Activated CD8-positive, alpha-beta T cell treated with anti-CD3 and anti-CD28 coated beads, Interleukin-2, amount 10 ng/mL, durations not matched to agents 7 days and 5 days (primary cell): ENCODE results near the gene ZNF341. TPM values are rescaled to one million over a fixed set of nuclear protein-coding genes. Genes with fewer than 3 reads are reported as not detected.

Experiments
- ATAC-seq: fragments of 150-1000 bp; cut with Tn5 transposase; one replicate; pipeline ENCODE4 v1.10.0; 2021; ENCODE audit warnings: moderate library complexity
- CTCF ChIA-PET: fragments of 350-600 bp; sonication (Branson Sonifier 250); formaldehyde crosslinking; loops from one replicate; lab custom pipeline; 2021; ENCODE audit warnings: antibody characterized with exemption; lab: Charles Lee
- POLR2A ChIA-PET: fragments of 350-600 bp; sonication (Branson Sonifier 250); formaldehyde crosslinking; loops from one replicate; lab custom pipeline; 2021; ENCODE audit warnings: antibody characterized with exemption; lab: Charles Lee
- DNase-seq: peaks from one replicate; pipeline ENCODE4 v3.0.0-alpha.2; 2020
- H3K27ac Mint-ChIP-seq: one replicate; pipeline ENCODE4 v1.8.0; 2021; ENCODE audit warnings: mild to moderate bottlenecking, mixed read lengths
- H3K27me3 Mint-ChIP-seq: one replicate; pipeline ENCODE4 v1.8.0; 2021; ENCODE audit warnings: low read depth, mixed read lengths
- H3K36me3 Mint-ChIP-seq: one replicate; pipeline ENCODE4 v1.8.0; 2021; ENCODE audit warnings: low read depth, mixed read lengths
- H3K4me1 Mint-ChIP-seq: one replicate; pipeline ENCODE4 v1.8.0; 2021; ENCODE audit warnings: low read depth, mixed read lengths
- H3K4me3 Mint-ChIP-seq: one replicate; pipeline ENCODE4 v1.8.0; 2021; ENCODE audit warnings: mild to moderate bottlenecking, mixed read lengths
- H3K9me3 Mint-ChIP-seq: one replicate; pipeline ENCODE4 v1.8.0; 2022; ENCODE audit warnings: mixed read lengths; ENCODE audit not compliant: insufficient read depth
- total RNA-seq, 2 experiments: library from RNA; stranded (reverse); gene quantifications; one replicate each; pipeline ENCODE4 v1.2.3, GENCODE V29; 2021

The ZNF341 gene
- total RNA-seq, 2 experiments from 2014 or later: 4.7 to 5.2 TPM

DNA sequence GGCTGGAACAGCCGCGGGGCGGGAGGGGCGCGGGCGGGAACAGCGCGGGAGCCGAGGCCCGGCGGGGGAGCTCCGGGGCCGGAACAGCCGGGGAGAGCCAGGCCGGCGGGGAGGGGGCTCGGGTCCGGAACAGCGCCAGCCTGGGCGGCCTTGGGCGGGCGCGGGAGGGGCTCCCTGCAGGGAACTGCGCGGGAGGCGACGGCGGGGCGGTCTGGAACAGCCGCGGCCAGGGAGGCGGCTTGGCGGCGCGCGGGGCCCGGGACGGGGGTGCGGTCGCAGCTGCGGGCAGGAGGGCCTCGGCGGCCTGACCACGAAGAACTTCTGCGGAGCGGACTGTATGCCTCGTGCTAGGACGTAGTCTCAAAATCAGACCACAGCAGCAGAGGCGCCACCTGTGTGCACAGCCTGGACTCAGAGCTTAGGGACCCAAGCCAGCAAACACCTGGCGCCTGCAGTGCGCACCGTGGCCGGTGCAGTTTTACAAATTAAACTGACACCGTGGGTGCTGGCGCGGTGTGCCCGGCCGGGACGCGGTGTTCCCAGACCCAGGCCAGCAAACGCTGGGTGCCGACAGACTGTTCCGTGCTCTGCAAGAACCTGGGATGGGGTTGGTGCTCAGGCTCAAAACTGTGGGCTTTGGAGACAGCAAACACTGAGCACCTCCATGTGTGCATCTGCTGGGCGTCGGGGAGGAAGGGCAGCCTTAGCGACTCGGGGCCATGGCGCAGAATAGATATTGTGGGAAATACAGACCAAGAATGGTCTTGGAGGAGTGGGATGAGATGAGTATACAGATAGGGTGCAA lies 572 bp downstream of the ZNF341 start:
- H3K9me3 Mint-ChIP-seq: peaks cover 15% of the 10 kb centered on the region
- no peaks in the 10 kb centered on the region for H3K27me3 Mint-ChIP-seq
- peaks cover 28% of the 10 kb centered on the region for H3K4me1 Mint-ChIP-seq
- H3K4me3 Mint-ChIP-seq: peak overlapping the region; percentile 89
- peak; percentile 83 for ATAC-seq
- H3K36me3 Mint-ChIP-seq: peaks cover 18% of the 10 kb centered on the region
- peak; percentile 87 for DNase-seq
- ChIA-PET POLR2A (interaction anchor here (0.5 to 3.2 kb wide), 16 partner anchors 12 to 1721 kb away, joined by 3 to 15 read pairs (median 4); partner anchors contain the start of gene PXMP4), CTCF (interaction anchor here (0.8 to 5.6 kb wide), 10 partner anchors 9 to 812 kb away, joined by 3 to 24 read pairs (median 4); partner anchors contain the start of genes ACTL10 and PXMP4)
- peak overlapping the region; percentile 90 for H3K27ac Mint-ChIP-seq

DNA sequence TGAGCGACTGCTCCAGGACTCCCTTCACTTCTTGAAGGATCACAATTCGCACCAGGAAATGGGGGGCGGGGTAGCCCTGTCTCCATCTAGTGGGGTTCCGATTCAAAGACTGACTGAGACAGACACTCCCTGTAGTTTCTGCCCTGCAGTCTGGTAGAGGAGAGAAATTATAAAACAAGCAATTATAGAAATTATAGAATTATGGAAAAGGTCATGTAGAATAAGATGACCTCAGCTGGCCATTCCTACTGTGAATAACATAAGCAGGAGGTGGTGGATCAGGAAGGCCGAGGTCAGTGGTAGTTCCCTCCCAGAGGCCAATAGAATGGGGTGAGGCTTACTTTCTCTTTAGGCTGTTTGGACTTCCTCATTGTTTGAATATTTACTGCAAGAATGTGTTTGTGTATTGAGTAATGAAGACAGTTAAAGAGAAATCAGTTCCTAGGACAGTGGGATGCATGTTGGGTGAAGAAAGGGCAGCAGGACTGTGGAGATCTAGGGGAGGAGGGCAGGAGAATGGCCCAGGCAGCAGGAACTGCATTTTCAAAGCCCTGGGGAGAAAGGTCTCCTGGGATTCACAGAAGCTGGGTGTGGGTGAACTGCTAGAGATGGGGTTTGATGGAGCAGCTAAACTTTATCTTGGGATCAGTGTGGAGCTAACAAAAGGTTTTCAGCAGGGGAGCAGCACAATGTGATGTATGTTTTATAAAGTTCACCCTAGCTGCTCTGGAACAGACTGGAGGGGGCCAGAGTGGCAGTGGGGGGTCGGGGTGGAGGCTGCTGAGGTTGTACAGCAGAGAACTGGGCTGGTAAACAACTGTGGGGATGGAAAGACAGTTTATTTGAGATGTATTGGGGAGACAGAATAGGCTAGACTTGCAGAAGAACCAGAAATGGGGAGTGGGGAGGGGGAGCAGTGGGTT lies 2.1 kb downstream of the ZNF341 start:
- H3K4me1 Mint-ChIP-seq: peaks cover 28% of the 10 kb centered on the region
- ChIA-PET POLR2A (interaction anchor here (1.2 kb wide), 1 partner anchor 18 kb away, joined by 3 read pairs; no protein-coding TSS in a partner anchor), CTCF (interaction anchor here (1.4 to 5.6 kb wide), 4 partner anchors 14 to 810 kb away, joined by 3 to 24 read pairs (median 8); partner anchors contain the start of genes ACTL10 and PXMP4)
- H3K4me3 Mint-ChIP-seq: peak overlapping the region; percentile 89
- peaks cover 22% of the 10 kb centered on the region for H3K36me3 Mint-ChIP-seq
- peak overlapping the region; percentile 18 for H3K27ac Mint-ChIP-seq
- ATAC-seq: no peak
- no peak for DNase-seq
- peaks cover 18% of the 10 kb centered on the region for H3K9me3 Mint-ChIP-seq
- no peaks in the 10 kb centered on the region for H3K27me3 Mint-ChIP-seq

DNA sequence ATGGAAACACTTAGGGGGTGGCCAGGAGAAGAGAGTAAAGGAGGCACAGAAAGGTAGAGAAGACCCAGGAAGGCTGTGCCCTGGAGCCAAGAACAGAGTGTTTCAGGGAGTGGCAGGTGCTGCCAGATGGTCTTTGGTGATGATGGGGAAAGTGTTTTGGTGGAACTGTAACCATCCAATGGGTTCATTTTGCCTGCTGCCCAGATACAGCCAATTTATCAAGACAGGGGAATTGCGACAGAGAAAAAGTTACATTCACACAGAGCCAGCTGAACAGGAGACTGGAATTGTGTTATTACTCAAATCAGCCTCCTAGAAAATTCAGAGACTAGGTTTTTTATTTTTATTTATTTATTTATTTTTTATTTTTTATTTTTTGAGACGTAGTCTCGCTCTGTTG lies 5.2 kb downstream of the ZNF341 start:
- POLR2A ChIA-PET: no interaction called here

DNA sequence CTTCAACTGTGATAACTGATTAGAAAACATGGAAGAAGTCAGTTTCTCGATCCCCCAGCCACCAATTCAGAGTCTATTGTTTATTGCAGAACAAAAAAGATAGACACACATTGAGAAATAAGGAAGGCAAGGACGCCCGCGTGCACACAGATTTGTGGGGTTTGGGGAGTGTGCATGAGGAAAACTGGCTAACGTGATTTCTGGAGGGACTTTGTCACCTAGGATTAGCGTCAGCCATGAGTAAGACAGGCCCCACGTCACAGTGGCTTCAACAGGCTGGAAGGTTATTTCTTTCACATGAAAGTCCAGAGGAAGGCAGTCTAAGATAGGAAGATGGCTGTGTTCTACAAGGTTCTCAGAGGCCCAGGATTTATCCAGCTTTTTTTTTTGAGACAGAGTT lies 7.7 kb downstream of the ZNF341 start:
- ATAC-seq: no peak

More for the DNA sequence above, 5.2 kb downstream of the ZNF341 start:
- Mint-ChIP-seq H3K27me3 (no peaks in the 10 kb centered on the region), H3K9me3 (peaks cover 18% of the 10 kb centered on the region), H3K36me3 (peaks cover 22% of the 10 kb centered on the region), H3K4me3 (no peak overlapping the region), H3K4me1 (peaks cover 20% of the 10 kb centered on the region), H3K27ac (no peak overlapping the region)
- ATAC-seq (no peak), DNase-seq (no peak)
- CTCF ChIA-PET: no interaction called here

DNA sequence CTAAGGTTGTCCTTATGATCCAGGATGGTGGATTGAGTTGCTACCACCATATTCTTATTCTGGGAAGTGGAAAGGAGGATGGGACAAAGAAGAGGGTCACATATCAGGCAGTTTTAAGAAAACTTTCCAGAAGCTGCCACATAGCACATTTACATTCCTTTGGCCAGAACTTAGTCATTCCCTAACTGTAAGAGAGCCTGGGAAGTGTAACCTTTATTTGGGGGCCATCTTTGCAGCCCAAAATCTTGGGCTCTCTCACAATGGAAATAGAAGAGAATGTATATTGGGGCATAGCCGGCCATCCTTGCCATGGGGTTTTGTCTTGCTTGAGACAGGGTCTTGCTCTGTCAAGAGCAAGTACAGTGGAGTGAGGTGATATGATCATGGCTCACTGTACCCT lies 8.4 kb downstream of the ZNF341 start:
- ChIA-PET CTCF (no interaction called here), POLR2A (no interaction called here)
- DNase-seq (no peak), ATAC-seq (no peak)
- no peaks in the 10 kb centered on the region for H3K27me3 Mint-ChIP-seq
- H3K4me3 Mint-ChIP-seq: no peak overlapping the region
- no peak overlapping the region for H3K27ac Mint-ChIP-seq
- H3K36me3 Mint-ChIP-seq: peaks cover 20% of the 10 kb centered on the region
- H3K9me3 Mint-ChIP-seq: peaks cover 18% of the 10 kb centered on the region
- peaks cover 8% of the 10 kb centered on the region for H3K4me1 Mint-ChIP-seq

More for the DNA sequence above, 7.7 kb downstream of the ZNF341 start:
- no peak for DNase-seq
- Mint-ChIP-seq H3K27me3 (no peaks in the 10 kb centered on the region), H3K4me3 (no peak overlapping the region), H3K9me3 (peaks cover 18% of the 10 kb centered on the region), H3K27ac (no peak overlapping the region), H3K4me1 (peaks cover 8% of the 10 kb centered on the region), H3K36me3 (peaks cover 20% of the 10 kb centered on the region)
- POLR2A ChIA-PET: no interaction called here
- CTCF ChIA-PET: no interaction called here

DNA sequence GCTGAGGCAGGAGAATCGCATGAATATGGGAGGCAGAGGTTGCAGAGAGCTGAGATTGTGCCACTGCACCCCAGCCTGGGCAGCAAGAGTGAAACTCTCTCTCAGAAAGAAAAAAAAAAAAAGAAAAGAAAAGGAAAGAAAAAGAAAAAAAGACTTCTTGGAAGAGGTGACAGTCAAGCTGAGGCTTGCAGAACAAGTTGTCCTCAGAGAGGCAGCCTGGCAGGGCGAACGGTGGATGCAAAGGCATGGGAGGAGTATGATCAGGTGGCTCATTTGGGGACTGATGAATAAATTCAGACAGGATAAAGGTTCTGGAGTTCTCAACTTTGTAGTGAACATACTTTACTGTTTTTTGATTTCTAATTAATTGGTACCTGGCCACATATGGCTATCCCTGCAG lies 12.4 kb downstream of the ZNF341 start:
- H3K27ac Mint-ChIP-seq: no peak overlapping the region
- ChIA-PET POLR2A (interaction anchor here (1.1 kb wide), 1 partner anchor 12 kb away, joined by 3 read pairs; no protein-coding TSS in a partner anchor), CTCF (no interaction called here)
- no peaks in the 10 kb centered on the region for H3K9me3 Mint-ChIP-seq
- no peak for ATAC-seq
- no peak for DNase-seq
- peaks cover 8% of the 10 kb centered on the region for H3K4me1 Mint-ChIP-seq
- H3K27me3 Mint-ChIP-seq: no peaks in the 10 kb centered on the region
- H3K4me3 Mint-ChIP-seq: no peak overlapping the region
- H3K36me3 Mint-ChIP-seq: peaks cover 11% of the 10 kb centered on the region

DNA sequence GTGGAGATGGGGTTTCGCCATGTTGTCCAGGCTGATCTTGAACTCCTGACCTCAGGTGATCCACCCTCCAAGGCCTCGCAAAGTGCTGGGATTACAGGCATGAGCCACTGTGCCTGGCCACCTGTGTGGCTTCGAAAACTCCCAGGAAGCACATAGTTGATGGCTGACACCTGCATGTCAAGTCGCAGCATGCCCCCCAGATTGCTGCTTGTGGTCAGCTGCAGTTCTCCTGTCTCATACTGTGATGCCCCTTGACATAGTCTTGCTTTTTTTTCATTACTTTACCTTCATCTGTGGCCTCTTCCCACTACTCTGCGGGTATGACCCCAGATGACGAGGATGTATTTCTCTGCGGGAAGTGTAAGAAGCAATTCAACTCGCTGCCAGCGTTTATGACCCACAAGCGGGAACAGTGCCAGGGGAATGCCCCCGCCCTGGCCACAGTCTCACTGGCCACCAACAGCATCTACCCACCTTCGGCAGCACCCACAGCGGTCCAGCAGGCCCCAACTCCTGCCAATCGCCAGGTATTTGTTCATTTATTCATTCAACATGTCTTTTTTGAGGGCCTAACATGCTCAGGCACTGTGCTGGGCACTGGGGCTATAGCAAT lies 13.1 kb downstream of the ZNF341 start:
- H3K4me3 Mint-ChIP-seq: no peak overlapping the region
- no peak overlapping the region for H3K27ac Mint-ChIP-seq
- no peaks in the 10 kb centered on the region for H3K9me3 Mint-ChIP-seq
- no peaks in the 10 kb centered on the region for H3K27me3 Mint-ChIP-seq
- CTCF ChIA-PET: no interaction called here
- POLR2A ChIA-PET: no interaction called here
- peaks cover 8% of the 10 kb centered on the region for H3K4me1 Mint-ChIP-seq
- peaks cover 11% of the 10 kb centered on the region for H3K36me3 Mint-ChIP-seq
- ATAC-seq: no peak
- DNase-seq: no peak

DNA sequence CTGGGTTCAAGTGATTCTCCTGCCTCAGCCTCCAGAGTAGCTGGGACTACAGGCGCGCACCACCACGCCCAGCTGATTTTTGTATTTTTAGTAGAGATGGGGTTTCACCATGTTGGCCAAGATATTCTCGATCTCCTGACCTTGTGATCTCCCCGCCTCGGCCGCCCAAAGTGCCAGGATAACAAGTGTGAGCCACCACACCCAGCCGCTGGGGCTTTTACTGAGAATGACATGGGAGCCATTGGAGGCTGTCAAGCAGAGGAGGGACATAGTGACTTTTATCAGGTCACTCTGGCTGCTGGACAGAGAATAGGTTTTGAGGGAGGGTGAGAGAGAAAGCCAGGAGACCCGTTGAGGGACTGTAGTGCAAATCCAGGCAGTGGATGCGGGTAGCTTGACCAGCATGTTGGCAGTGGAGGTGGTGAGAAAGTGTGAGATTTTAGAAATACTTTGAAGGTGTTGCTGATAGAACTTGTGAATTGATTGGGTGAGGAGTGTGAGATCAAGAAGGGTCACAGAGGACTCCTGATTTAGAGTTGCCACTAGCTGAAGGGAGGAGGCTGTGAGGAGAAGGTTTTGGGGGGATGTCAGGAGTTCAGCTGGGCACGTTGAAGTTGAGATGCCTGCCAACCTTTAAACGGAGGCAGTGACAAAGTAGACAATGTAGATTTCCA lies 14.7 kb downstream of the ZNF341 start:
- no peaks in the 10 kb centered on the region for H3K27me3 Mint-ChIP-seq
- DNase-seq (no peak), ATAC-seq (no peak)
- H3K27ac Mint-ChIP-seq: no peak overlapping the region
- ChIA-PET CTCF (no interaction called here), POLR2A (no interaction called here)
- H3K36me3 Mint-ChIP-seq: peaks cover 11% of the 10 kb centered on the region
- H3K4me3 Mint-ChIP-seq: no peak overlapping the region
- no peaks in the 10 kb centered on the region for H3K9me3 Mint-ChIP-seq
- H3K4me1 Mint-ChIP-seq: peaks cover 8% of the 10 kb centered on the region

DNA sequence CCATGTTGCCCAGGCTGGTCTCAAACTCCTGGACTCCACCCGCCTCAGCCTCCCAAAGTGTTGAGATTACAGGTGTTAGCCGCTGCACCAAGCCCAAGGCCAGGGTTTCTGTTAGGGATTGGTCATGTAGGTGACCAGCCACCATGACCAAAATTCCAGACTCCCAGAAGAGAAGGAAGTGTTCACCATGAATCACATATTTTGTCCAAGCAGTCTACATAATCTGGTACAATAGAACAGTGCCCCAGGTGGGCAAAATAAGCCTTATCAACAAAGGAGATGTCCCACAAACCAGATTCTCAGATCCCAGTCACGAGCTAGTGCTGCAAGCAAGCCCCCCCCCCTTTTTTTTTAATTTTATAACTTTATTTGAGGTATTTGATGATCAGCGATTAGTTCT lies 20.0 kb downstream of the ZNF341 start:
- no peak overlapping the region for H3K27ac Mint-ChIP-seq

DNA sequence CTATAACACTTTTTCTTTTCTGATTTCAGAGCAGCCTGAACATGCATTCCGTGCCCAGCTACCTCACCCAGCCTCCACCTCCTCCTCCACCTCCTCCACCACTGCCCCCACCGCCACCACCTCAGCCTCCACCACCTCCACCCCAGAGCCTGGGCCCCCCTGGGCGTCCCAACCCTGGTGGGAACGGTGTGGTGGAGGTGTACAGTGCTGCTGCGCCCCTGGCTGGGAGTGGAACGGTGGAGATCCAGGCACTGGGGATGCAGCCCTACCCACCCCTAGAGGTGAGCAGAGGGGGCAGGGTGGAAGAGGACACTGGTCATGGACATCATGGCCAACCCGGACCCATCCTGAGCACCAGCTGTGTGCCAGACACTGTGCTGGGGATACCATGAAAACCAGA lies 21.3 kb downstream of the ZNF341 start:
- Mint-ChIP-seq H3K27ac (no peak overlapping the region), H3K27me3 (no peaks in the 10 kb centered on the region), H3K4me1 (peaks cover 14% of the 10 kb centered on the region), H3K36me3 (peaks cover 26% of the 10 kb centered on the region), H3K9me3 (no peaks in the 10 kb centered on the region), H3K4me3 (no peak overlapping the region)
- ChIA-PET CTCF (no interaction called here), POLR2A (no interaction called here)
- ATAC-seq (no peak), DNase-seq (no peak)

More for the DNA sequence above, 20.0 kb downstream of the ZNF341 start:
- Mint-ChIP-seq H3K9me3 (no peaks in the 10 kb centered on the region), H3K4me1 (peaks cover 14% of the 10 kb centered on the region), H3K4me3 (no peak overlapping the region), H3K27me3 (no peaks in the 10 kb centered on the region), H3K36me3 (peaks cover 18% of the 10 kb centered on the region)
- ChIA-PET CTCF (no interaction called here), POLR2A (interaction anchor here (0.6 to 0.7 kb wide), 2 partner anchors 18 to 717 kb away, joined by 3 read pairs; no protein-coding TSS in a partner anchor)
- ATAC-seq (no peak), DNase-seq (no peak)

DNA sequence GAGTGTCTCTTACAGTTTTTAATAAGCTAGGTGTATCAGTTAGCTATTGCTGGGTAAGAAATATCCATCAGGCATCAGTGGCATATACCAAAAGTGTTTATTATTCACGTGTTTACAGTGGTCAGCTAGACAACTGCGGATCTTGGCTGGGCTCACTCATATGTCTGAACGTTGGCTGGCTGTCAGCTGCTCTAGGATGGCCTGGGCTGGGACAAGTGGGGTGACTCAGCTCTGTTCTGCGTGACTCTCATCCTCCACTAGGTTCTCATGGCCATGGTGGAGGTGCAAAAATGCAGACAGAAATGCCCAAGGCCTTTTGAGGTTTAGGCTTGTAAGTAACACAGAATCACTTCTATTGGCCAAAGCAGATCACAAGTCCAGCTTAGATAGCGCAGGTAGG lies 22.0 kb downstream of the ZNF341 start:
- Mint-ChIP-seq H3K4me3 (no peak overlapping the region), H3K4me1 (peaks cover 14% of the 10 kb centered on the region), H3K9me3 (no peaks in the 10 kb centered on the region), H3K36me3 (peaks cover 27% of the 10 kb centered on the region), H3K27me3 (no peaks in the 10 kb centered on the region), H3K27ac (no peak overlapping the region)
- DNase-seq (no peak), ATAC-seq (no peak)
- CTCF ChIA-PET: interaction anchor here (0.7 kb wide), 1 partner anchor 906 kb away, joined by 3 read pairs; no protein-coding TSS in a partner anchor
- POLR2A ChIA-PET: no interaction called here
